ENCODE data around the gene HYDIN.

- TF ChIP-seq POLR2A (IDR thresholded peaks at IDR 0.05; ENCODE audit: low read length) (no peak), GATA1 (IDR thresholded peaks at IDR 0.05; ENCODE audit: low read depth, low read length) (no peak)
Observed at GRCh38 chr16:71258372-71258771, 27.9 kb upstream of the HYDIN start.

Data from erythroblast (primary cell).